NT2/D1 (cell line): ENCODE data around the gene FCER1G.

Source experiments
- DNase-seq: peaks from one replicate; pipeline ENCODE4 v3.0.0-alpha.2; 2011; ENCODE audit warnings: low read depth, low spot score
- H3K27me3 ChIP-seq: 2 replicates; pipeline ENCODE4 v1.6.0; 2011; ENCODE audit warnings: mild to moderate bottlenecking; ENCODE audit not compliant: insufficient read length, insufficient read depth
- H3K36me3 ChIP-seq: 2 replicates; pipeline ENCODE4 v1.6.1; 2011; ENCODE audit warnings: mild to moderate bottlenecking, low read length, mixed read lengths; ENCODE audit not compliant: insufficient read depth, insufficient read length
- H3K4me1 ChIP-seq: 2 replicates; pipeline ENCODE4 v1.5.1; 2011; ENCODE audit not compliant: insufficient read depth, insufficient read length
- H3K4me3 ChIP-seq: 2 replicates; pipeline ENCODE4 v1.5.1; 2011; ENCODE audit warnings: low read depth; ENCODE audit not compliant: insufficient read length
- H3K9ac ChIP-seq: 2 replicates; pipeline ENCODE4 v1.6.0; 2011; ENCODE audit warnings: low read depth; ENCODE audit not compliant: insufficient read length
- H3K9me3 ChIP-seq: 2 replicates; pipeline ENCODE4 v1.5.1; 2011; ENCODE audit warnings: mild to moderate bottlenecking, low read length; ENCODE audit not compliant: insufficient read depth
- SUZ12 ChIP-seq: IDR thresholded peaks from 2 replicates; pipeline ENCODE4 v1.6.1; 2011; ENCODE audit not compliant: insufficient read length, insufficient read depth; ENCODE audit errors: extremely low read depth
- YY1 ChIP-seq: IDR thresholded peaks from 2 replicates; pipeline ENCODE4 v1.6.1; 2011; ENCODE audit not compliant: insufficient read length, insufficient read depth
- ZNF274 ChIP-seq: IDR thresholded peaks from 2 replicates; pipeline ENCODE4 v1.6.1; 2011; ENCODE audit warnings: mild to moderate bottlenecking, low read depth, low read length

The FCER1G gene

GRCh38 chr1:161200992-161201835, 13.9 kb upstream of the FCER1G start:
- H3K9ac ChIP-seq = peak overlapping the region; percentile 96
- no peaks in the 10 kb centered on the region for H3K27me3 ChIP-seq
- H3K4me3 ChIP-seq = peak overlapping the region; percentile 83
- peaks cover 42% of the 10 kb centered on the region for H3K4me1 ChIP-seq
- peaks cover 35% of the 10 kb centered on the region for H3K36me3 ChIP-seq
- TF ChIP-seq SUZ12 (no peak), ZNF274 (no peak), YY1 (no peak)
- no peaks in the 10 kb centered on the region for H3K9me3 ChIP-seq
- DNase-seq = no peak

- no peaks in the 10 kb centered on the region for H3K9me3 ChIP-seq
- peak; percentile 100 for DNase-seq
- no peaks in the 10 kb centered on the region for H3K27me3 ChIP-seq
- peaks cover 36% of the 10 kb centered on the region for H3K4me1 ChIP-seq
- H3K36me3 ChIP-seq = peaks cover 39% of the 10 kb centered on the region
- TF ChIP-seq YY1 (peak; percentile 100), SUZ12 (no peak), ZNF274 (no peak)
- H3K9ac ChIP-seq = peak within 1 kb of the TSS; percentile 96
- peak within 1 kb of the TSS; percentile 83 for H3K4me3 ChIP-seq
Observed at GRCh38 chr1:161201836-161202712, 13.0 kb upstream of the FCER1G start, which contains the start of gene NDUFS2. NDUFS2 (plus strand) TSS chr1:161202367; CDS start chr1:161202386, 19 bp downstream.

DNA sequence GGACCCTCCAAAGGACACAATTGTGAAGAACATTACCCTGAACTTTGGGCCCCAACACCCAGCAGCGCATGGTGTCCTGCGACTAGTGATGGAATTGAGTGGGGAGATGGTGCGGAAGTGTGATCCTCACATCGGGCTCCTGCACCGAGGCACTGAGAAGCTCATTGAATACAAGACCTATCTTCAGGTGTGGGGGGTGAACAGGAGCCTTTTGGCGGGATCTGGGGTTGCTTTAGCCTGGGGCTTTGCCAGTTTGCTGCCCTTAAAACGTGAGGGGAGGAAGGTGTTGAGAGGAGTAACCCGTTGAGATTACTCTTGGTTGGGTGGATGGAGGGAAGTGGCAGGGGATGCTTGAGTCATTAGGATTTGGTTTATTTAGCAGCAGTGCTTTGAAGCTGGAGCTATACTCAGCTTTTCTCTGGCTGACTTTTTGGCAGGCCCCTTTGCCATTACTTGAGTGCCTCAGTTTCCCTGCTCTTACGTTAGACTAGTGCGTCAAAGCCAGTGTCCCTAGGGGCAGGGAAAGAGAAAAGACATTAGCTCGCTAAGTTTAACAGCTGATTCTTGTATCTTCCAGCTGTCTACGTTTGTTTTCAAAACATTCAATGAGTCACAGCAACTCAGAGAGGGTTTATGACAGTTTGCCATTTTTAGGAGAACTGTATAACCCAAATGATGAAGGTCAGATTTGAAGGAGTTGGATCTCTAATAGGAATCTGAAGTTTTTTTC, 8.5 kb upstream of the FCER1G start:
- Histone ChIP-seq H3K9me3 (no peaks in the 10 kb centered on the region), H3K9ac (no peak overlapping the region), H3K36me3 (peaks cover 79% of the 10 kb centered on the region), H3K27me3 (no peaks in the 10 kb centered on the region), H3K4me3 (no peak overlapping the region), H3K4me1 (peaks cover 8% of the 10 kb centered on the region)
- no peak for TF ChIP-seq SUZ12
- TF ChIP-seq YY1 = no peak
- no peak for TF ChIP-seq ZNF274
- no peak for DNase-seq

- Histone ChIP-seq H3K36me3 (peaks cover 85% of the 10 kb centered on the region), H3K9me3 (no peaks in the 10 kb centered on the region), H3K4me3 (no peak overlapping the region), H3K4me1 (peaks cover 4% of the 10 kb centered on the region), H3K27me3 (no peaks in the 10 kb centered on the region), H3K9ac (no peak overlapping the region)
- DNase-seq = no peak
- TF ChIP-seq SUZ12 (no peak), YY1 (no peak), ZNF274 (no peak)
Observed at GRCh38 chr1:161207173-161207572, 7.9 kb upstream of the FCER1G start.

DNA sequence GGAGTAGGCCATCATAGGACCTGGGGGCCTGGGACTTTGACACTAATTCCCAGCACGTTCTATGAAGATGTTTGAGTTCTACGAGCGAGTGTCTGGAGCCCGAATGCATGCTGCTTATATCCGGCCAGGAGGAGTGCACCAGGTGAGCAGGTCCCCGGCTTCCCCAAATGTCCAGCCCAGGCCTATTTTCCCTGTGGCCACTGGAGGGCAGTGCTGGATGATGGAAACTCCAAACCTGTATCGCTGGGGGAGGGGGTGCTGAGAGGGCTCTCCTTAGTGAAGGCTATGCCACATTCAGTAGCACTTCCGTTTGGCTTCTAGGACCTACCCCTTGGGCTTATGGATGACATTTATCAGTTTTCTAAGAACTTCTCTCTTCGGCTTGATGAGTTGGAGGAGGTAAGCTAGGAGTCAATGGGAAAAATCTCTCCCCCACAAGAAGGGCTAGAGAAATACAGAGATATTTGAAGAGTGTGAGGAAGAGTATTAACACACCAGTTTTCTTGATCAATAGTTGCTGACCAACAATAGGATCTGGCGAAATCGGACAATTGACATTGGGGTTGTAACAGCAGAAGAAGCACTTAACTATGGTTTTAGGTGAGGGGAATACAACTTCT, 5.2 kb upstream of the FCER1G start:
- peak; percentile 87 for DNase-seq
- no peak for TF ChIP-seq YY1
- no peak for TF ChIP-seq ZNF274
- TF ChIP-seq SUZ12 = no peak
- H3K9ac ChIP-seq = no peak overlapping the region
- peaks cover 2% of the 10 kb centered on the region for H3K4me1 ChIP-seq
- no peaks in the 10 kb centered on the region for H3K27me3 ChIP-seq
- no peaks in the 10 kb centered on the region for H3K9me3 ChIP-seq
- H3K36me3 ChIP-seq = peaks cover 93% of the 10 kb centered on the region
- no peak overlapping the region for H3K4me3 ChIP-seq

DNA sequence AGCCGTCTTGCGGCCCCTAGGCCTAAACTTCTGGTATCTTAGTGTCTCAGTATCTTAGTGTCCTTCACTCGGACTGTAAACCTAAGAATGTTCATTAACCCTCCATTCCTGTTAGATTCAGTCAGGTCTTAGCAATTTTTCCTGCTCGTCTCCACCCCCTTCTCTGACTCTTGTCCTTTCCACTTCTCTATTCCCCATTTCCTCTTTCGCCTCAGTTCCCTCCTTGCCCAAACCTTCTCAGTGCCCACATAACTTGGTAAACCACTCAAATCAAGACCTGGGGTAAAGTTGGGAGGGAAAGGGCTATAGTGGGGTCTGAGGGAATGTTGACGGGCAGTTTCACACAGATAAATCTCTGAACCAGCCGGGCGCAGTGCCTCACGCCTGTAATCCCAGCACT, 726 bp upstream of the FCER1G start:
- H3K9me3 ChIP-seq = no peaks in the 10 kb centered on the region
- peaks cover 16% of the 10 kb centered on the region for H3K4me1 ChIP-seq
- TF ChIP-seq SUZ12 = no peak
- no peak for TF ChIP-seq ZNF274
- TF ChIP-seq YY1 = no peak

More for the DNA sequence above, 726 bp upstream of the FCER1G start:
- Histone ChIP-seq H3K27me3 (no peaks in the 10 kb centered on the region), H3K9ac (no peak overlapping the region), H3K4me3 (no peak overlapping the region), H3K36me3 (peaks cover 63% of the 10 kb centered on the region)
- DNase-seq = no peak
